ENCODE results near the gene HP1BP3.

The HP1BP3 gene

GRCh38 chr1:20698195-20698910, 88.8 kb downstream of the HP1BP3 start:
- Mint-ChIP-seq H3K27ac (no peak overlapping the region), H3K36me3 (no peaks in the 10 kb centered on the region), H3K4me1 (peaks cover 4% of the 10 kb centered on the region), H3K9me3 (no peaks in the 10 kb centered on the region), H3K4me3 (no peak overlapping the region), H3K27me3 (no peaks in the 10 kb centered on the region)

- H3K27me3 Mint-ChIP-seq = no peaks in the 10 kb centered on the region
- H3K9me3 Mint-ChIP-seq = no peaks in the 10 kb centered on the region
- no peaks in the 10 kb centered on the region for H3K36me3 Mint-ChIP-seq
- no peak overlapping the region for H3K4me3 Mint-ChIP-seq
- H3K27ac Mint-ChIP-seq = no peak overlapping the region
- peaks cover 4% of the 10 kb centered on the region for H3K4me1 Mint-ChIP-seq
These were observed 89.5 kb downstream of the HP1BP3 start for GRCh38 chr1:20697563-20697962.

- Mint-ChIP-seq H3K9me3 (no peaks in the 10 kb centered on the region), H3K4me1 (peaks cover 4% of the 10 kb centered on the region), H3K27me3 (no peaks in the 10 kb centered on the region), H3K4me3 (peak overlapping the region; percentile 87), H3K36me3 (no peaks in the 10 kb centered on the region), H3K27ac (no peak overlapping the region)
These were observed 90.4 kb downstream of the HP1BP3 start for GRCh38 chr1:20696397-20697333.

DNA sequence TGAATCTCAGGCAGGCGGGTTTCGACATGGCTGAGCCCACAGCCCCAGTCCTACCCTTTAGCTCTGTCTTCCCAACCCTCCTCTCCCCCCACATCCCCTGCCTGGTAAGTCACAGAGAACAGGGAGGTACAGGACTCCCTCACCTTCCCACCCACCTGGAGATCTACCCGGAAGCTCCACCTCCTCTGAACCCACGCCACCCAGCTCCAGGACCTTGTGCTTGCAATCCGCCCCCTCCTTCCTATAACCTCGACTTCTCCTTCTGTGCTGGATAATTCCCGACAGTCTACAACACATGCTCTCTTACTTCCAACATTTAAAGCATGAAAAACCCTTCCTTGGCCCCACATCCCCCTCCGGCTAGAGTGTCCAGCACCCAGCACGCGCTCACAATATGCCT, 91.6 kb downstream of the HP1BP3 start:
- H3K4me1 Mint-ChIP-seq = peaks cover 4% of the 10 kb centered on the region
- no peaks in the 10 kb centered on the region for H3K9me3 Mint-ChIP-seq
- peak overlapping the region; percentile 87 for H3K4me3 Mint-ChIP-seq
- no peaks in the 10 kb centered on the region for H3K27me3 Mint-ChIP-seq
- peak overlapping the region; percentile 62 for H3K27ac Mint-ChIP-seq
- H3K36me3 Mint-ChIP-seq = no peaks in the 10 kb centered on the region

- Mint-ChIP-seq H3K36me3 (no peaks in the 10 kb centered on the region), H3K27me3 (no peaks in the 10 kb centered on the region), H3K4me3 (no peak overlapping the region), H3K27ac (no peak overlapping the region), H3K9me3 (no peaks in the 10 kb centered on the region), H3K4me1 (peaks cover 4% of the 10 kb centered on the region)
These were observed 93.5 kb downstream of the HP1BP3 start for GRCh38 chr1:20693623-20694022.
